ENCODE data around the gene PBX1.
A peak's percentile ranks its signal among the peaks of the same experiment; 100 is the strongest.
"Not testable (repeated sequence)": the region's sequence is repeated elsewhere in the genome, so short reads cannot be mapped to it uniquely, and the experiment has no call there.

The PBX1 gene

DNA sequence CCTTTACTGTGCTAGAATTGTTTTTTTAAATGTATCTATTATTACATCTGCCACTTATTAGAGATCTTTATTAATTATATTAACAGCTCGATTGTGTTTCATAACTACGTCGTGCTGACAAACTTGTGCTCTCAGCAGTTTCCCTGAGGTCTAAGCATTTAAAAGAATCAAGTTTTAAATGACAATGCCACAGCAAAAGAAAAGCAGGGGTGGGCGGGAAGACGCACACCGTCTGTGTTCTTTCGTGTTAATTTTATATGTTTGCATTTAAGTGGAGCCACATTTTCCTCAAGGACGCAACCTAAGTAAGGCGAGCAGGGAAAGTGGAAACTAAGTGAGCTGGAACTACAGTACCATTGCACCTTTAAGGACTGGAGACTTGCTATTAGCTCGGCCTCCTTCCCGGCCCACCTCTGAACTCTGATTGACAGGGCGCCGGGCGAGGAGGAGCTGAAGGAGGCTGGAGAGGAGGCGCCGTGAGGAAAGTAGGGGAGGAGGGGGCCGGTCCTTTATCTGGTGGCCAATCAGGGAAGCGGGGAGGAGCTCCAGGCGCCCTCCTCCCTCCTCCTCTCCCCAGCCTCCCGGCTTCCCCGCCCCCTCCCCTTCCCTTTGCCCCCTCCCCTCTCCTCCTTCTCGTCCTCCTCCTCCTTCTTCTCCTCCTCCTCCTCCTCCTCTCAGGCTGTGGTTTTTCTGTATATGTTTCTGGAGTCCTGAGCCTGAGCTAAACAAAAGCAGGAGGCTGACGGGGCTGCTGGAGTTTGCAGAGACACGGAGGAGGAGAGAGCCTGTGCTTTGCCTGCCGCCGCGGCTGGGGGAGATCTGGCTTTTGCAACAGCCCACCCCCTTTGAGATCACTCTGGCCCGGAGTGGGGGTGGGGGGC is at the start of gene PBX1:
PBX1 (plus strand) TSS at position 724 of the 881 bp plus-strand sequence.
- DNase-seq (ENCODE audit: low spot score), result peak; percentile 98

DNA sequence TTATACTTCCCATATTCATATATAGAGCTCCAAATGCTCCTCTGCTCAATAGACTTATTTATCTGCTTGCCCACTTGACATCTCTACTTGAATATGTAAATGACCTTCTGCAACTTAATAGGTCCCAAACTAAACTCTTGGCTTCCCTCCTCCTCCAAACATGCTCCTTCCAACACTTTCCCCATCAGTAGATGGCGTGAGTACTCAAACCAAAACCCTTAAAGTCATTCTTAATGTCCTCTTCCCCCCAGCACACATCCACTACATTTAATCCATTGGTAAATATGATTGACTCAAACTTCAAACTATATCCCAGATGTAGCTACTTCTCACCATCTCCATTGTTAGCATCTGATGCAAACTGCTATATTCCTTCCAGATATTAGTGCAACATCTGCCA is 48.5 kb upstream of the PBX1 start:
- no peak for DNase-seq (ENCODE audit: low spot score)

DNA sequence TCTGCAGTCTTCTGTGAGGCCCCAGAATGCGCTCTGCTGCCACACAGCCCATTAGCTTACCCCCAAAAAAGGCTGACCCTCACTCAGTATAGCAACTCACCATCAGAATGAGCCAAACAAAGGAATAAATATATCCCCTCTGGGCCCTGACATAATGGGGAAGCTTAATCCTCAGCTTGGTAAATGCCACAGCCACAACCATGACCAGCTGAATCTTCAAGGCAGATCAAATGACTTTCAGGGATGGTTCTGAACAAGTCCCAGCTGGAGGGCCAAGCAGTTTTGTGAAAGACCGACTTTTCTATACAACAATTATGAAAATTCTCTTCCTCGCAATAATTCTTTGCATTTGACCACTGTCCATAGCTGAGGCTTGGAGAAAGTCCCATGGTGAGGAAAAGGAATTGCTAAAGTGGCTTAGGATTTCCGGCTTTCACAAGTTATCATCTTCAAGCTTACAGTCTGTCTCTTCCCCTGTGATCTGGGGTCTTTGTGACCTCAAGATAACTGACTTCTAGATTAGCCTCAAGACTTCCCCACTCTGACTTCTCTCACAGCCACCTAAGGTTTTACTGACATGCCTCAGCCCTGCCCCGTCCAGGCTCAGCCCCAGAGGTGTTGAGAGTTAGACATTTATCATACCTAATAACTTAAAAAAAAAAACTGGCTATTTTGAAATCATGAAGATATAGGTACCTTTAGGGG is 47.8 kb upstream of the PBX1 start:
- DNase-seq (ENCODE audit: low spot score), result no peak

DNA sequence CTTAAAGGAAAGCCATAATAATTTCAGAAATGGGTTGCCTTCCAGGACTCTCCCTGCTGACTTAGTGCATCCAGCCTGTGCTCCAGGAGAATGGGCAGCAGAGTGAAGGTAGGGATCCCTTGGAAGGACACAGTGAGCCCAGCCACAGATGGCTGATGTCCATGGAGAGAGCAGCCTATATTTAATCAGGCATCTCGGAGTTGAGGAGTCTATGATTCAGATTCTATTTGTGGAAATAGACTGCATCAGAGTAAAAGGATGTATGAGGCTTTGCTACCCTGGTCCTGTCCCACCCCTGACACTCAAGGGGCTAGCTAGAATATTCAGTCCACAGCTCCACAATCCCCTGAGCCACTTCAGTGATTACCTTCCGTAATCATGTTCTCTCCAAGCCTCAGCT is 43.8 kb upstream of the PBX1 start:
- no peak for DNase-seq (ENCODE audit: low spot score)

DNA sequence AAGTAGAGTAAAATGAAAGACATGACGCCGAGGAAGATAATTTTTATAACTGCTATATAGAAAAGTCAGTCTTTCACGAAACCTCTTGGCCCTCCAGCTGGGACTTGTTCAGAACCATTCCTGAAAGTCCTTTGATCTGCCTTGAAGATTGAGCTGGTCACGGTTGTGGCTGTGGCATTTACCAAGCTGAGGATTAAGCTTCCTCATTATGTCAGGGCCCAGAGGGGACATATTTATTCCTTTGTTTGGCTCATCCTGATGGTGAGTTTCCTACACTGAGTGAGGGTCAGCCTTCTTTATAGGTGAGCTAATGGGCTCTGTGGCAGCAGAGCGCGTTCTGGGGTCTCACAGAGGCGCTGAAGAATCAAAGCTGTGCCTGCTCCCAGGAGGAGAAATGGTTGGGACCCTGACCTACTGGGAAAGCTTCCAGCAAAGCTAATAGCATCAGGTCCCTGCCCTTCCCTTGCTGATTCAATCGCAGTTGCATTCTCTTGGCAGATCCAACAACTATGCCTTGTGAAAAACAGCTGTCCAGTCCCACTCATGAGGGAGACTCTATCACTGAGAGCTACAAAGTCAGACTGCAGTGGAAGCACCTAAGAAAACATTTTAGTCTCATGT is 43.2 kb upstream of the PBX1 start:
- peak; percentile 26 for DNase-seq (ENCODE audit: low spot score)

DNA sequence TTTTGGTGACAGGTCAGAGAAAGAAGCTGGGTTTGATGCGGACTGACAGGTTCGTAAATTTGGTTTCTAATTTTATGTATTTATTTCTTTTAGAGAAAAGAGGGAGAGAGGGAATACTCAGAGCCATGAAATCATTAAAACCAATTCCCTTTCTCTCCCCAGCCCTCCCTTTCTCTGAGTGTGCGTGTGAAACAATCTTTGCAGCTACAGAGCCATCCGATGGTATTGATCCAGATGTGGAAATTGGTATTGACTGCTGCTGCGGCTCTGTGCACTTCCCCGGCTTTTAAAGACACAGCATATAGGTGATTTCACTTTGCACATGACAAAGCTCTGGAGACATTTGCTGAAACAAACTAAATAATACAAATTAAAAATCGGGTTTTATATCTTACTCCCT is 42.4 kb upstream of the PBX1 start:
- no peak for DNase-seq (ENCODE audit: low spot score)

DNA sequence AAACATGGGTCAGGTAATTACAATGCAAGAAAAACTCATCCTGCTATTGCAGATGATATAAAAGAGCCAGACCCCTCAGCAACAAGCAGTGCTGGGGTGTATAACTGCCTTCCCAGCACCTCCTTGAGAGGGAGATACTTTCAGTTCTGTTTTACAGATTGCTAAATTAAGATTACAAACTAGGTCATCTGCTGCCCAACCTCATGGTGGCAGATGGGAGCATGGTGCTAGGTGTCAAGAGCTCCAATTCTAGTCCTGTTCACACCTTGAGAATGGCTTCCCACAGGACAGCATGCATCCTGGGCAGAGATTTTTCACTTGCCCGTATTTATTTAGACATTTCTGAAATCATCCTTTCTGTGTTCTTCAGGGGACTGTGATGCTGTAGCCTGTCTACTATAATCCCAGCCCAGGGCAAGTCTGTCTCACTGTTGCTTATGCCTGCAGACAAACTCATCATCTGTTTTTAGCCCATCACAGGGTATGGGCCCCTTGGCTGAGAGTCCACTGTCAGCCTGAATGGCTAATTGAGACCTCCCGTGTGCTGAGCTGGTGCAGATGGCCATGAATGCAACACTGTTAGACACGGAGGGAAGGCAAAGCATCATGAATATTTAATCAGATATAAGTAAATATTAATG is 40.2 kb upstream of the PBX1 start:
- no peak for DNase-seq (ENCODE audit: low spot score)

GRCh38 chr1:164519426-164519825 is 39.6 kb upstream of the PBX1 start:
- no peak for DNase-seq (ENCODE audit: low spot score)

DNA sequence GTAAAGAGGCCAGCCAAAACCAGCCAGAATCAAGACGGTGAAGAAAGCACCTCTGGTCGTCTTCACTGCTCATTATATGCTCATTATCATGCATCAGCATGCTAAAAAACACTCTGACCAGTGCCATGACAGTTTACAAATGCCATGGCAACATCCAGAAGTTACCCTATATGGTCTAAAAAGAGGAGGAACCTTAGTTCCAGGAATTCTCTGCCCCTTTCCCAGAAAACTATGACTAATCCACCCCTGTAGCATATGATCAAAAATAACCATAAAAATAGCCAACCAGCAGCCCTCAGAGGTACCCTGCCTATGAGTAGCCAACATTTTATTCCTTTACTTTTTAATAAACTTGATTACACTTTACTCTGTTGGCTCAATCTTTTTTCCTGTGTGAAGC is 34.2 kb upstream of the PBX1 start:
- DNase-seq (ENCODE audit: low spot score), result no peak

GRCh38 chr1:164534863-164535610 is 23.9 kb upstream of the PBX1 start:
- DNase-seq (ENCODE audit: low spot score), result no peak

- not testable (repeated sequence) for DNase-seq (ENCODE audit: low spot score)
These were observed 6.5 kb upstream of the PBX1 start for GRCh38 chr1:164552463-164552988.

DNA sequence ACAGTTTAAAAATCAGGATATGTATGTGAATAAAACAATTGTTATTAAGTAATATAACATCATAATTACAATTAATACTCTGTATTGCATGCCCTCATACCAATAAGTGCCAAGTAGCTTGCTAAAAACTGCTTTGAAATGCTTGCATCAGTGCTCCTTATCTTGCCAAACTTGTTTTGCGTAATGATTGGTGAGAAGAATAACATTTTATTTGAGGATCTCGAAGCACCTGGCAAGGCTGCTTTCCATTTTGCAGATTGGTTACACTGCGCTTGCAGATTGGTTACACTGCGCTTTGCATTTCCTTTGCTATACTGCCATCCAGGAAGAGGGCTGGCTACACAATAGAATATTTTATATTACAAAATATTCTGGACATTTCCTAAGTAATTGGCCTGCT is 1.7 kb upstream of the PBX1 start:
- no peak for DNase-seq (ENCODE audit: low spot score)

GRCh38 chr1:164559342-164560051 is 513 bp downstream of the PBX1 start:
- DNase-seq (ENCODE audit: low spot score), result peak; percentile 30

- no peak for DNase-seq (ENCODE audit: low spot score)
These were observed 1.1 kb downstream of the PBX1 start for GRCh38 chr1:164560121-164560541.

- DNase-seq (ENCODE audit: low spot score), result no peak
These were observed 1.6 kb downstream of the PBX1 start for GRCh38 chr1:164560556-164560955.

DNA sequence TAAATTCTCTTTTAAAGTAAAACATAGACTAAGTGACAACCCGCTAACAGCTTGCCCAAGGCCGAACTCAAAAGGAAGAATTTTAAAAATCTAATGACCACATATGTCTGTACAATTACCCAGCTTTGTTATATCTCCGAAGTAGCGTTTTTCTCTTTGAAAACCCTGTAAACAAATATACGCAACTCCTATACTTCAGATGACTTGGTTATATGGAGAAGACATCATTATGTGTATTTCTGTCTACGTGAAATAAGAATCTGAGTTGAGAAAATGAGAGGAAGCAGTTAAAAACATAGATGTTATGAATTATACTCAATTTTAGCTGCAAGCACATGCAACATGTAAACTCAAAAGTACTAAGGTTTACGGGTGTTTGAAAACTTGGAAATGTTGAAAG is 2.0 kb downstream of the PBX1 start:
- no peak for DNase-seq (ENCODE audit: low spot score)

DNA sequence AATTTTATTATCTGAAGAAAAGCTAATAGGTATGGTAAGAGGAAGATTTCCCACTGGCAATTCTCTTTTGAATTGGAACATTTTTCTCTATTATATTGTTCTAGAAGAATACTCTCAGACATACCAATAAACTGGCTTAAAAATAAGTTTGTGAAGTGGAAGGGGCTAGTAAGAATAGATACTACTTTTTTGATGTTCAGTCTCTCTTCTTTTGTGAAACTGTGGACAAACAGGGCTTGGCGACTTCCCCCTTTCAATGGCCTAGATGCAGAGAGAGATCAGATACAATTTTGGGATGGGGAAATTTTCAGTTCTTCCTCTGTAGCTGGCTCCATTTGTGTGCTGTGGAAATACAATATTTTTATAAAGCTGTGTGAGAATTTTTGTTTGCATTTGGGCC is 2.5 kb downstream of the PBX1 start:
- no peak for DNase-seq (ENCODE audit: low spot score)

- DNase-seq (ENCODE audit: low spot score), result no peak
These were observed 3.1 kb downstream of the PBX1 start for GRCh38 chr1:164562061-164562460.

- DNase-seq (ENCODE audit: low spot score), result no peak
These were observed 3.5 kb downstream of the PBX1 start for GRCh38 chr1:164562511-164562910.

- no peak for DNase-seq (ENCODE audit: low spot score)
These were observed 4.0 kb downstream of the PBX1 start for GRCh38 chr1:164562947-164563520.

Data from AG20443 (cell line).